Astrocyte (in vitro differentiated cells and primary cell): ENCODE measurements around the gene TOM1L2.

Experiments used
- CTCF ChIP-seq: IDR thresholded peaks from 2 replicates; pipeline ENCODE4 v1.5.1; 2011; ENCODE audit warnings: low read depth, mild to moderate bottlenecking, inconsistent platforms, low read length, moderate library complexity; ENCODE audit not compliant: insufficient read depth
- EZH2 ChIP-seq: IDR thresholded peaks from 2 replicates; pipeline ENCODE4 v1.6.1; 2012; ENCODE audit warnings: mild to moderate bottlenecking, low read length, inconsistent platforms; ENCODE audit not compliant: insufficient read depth

DNA sequence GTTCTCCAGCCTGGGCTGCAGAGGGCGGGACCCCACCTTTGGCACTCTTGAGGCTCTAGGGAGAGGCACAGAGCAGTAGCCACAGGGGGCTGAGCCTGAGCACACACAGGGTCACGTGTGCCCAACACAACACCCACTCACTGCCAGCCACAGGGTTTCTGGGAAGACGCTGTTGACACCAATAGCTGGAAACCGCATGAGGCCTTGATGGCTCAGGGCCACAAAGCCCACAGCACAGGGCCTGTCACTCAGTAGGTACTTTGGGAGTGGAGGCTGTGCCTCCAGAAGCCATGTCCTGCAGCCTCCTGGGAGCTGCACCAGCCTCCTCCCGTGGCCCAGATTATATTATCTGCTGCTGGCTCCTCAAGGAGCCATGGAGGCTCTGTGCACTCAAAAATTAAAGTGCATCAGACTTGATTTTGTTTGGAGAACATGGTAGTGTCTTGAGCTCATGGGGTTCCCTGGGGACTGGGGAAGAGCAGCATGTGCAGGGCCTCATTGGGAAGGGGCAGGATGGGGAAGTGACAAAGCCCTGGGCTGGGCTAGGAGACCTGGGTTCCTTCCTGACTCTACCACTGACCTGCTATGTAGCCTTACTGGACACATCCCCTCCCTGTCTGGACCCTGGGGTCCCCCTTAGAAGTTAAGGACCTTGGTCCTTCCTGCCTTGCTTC, 122.9 kb downstream of the TOM1L2 start:
- TF ChIP-seq CTCF (no peak), EZH2 (no peak)
